Left renal pelvis (tissue), 4 donors: Measurements from ENCODE around the gene CLHC1. TPM values are rescaled to one million over a fixed set of nuclear protein-coding genes. Genes with fewer than 3 reads are reported as not detected.
"Not testable (repeated sequence)": the region's sequence is repeated elsewhere in the genome, so short reads cannot be mapped to it uniquely, and the experiment has no call there.

ENCODE experiments used
- DNase-seq, 4 donors: peaks; one replicate each; pipeline ENCODE4 v3.0.0-alpha.2; 2013; ENCODE audit warnings: low read depth in 4 of 4, low spot score in 3 of 4
- polyA plus RNA-seq, 4 donors: library from polyadenylated mRNA; unstranded; fragments of 120-200 nt; gene quantifications; one replicate each; pipeline ENCODE4 v1.2.1, GENCODE V29; 2013; ENCODE audit not compliant: insufficient read length in 4 of 4

The CLHC1 gene
- polyA plus RNA-seq, 4 donors: 20.7 to 31.9 (median 25.0) TPM

GRCh38 chr2:55154525-55155030 is 77.5 kb downstream of the CLHC1 start:
- DNase-seq: no peak

DNA sequence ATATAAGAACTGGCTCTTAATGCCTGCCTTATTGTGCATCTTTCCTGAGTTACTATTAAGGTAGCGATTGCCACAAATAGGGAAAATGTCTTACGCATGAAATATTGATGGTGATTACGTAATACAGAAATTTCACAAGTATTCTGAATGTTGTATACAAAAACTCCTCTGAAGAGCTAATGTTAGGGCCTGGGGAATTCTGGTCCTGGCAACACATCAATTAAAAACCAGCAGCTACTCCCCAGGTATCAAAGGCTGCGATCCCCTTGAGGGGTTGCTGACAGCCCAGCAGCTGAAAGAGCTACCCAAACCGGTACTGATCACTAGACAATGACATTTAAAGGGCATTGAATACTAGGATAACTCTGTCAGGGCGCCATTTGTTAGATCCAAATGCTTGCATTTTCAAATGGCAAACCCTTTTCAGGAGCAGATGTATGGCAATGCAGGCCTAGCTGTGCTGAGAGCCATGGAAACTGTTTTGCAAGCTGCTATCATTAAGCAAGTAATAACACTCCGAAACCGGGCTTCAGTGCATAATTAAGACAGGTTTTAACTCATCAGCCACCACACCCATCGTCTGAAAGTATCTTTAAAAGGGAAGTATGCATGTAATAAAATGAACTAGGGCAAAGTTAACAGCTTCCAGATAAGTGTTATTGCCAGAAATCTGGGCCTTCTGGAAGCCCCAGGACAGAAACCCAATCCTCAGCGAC is 78.4 kb downstream of the CLHC1 start:
- DNase-seq: no peak

GRCh38 chr2:55152475-55153412 is 79.3 kb downstream of the CLHC1 start:
- DNase-seq: no peak

- no peak for DNase-seq
These were observed 80.2 kb downstream of the CLHC1 start for GRCh38 chr2:55151733-55152433.

- no peak for DNase-seq
These were observed 81.3 kb downstream of the CLHC1 start for GRCh38 chr2:55150834-55151233.

DNA sequence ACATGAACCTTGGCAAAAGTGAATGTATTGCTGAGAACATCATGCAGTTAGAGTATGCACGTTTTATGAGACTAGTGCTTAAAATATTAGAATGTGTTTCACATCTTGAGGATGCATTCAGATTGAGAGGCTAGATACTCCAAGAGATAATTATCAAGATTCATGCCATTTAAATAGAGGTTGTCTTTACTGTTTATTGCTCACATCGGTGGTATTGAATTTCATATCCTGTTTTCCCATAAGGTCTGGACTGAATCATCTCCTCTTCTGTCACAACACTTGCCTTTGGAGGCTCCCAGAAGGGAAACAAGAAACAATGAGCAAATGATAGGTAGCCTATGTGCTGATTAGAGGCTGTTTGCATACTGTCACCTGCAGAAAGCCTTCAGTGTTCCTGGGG is 83.8 kb downstream of the CLHC1 start:
- no peak for DNase-seq

DNA sequence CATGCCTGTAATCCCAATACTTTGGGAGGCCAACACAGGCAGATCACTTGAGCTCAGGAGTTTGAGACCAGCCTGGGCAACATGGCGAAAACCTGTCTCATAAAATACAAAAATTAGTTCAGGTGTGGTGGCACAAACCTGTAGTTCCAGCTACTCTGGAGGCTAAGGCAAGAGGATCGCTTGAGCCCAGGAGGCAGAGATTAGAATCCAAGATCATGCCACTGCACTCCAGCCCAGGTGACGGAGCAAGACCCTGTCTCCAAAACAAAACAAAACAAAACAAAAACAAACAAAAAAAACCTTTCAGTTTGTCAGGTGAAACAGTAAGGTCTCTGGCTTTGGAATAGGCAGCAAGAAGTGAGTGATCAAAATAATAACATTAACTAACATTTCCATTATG is 84.6 kb downstream of the CLHC1 start:
- DNase-seq: no peak

DNA sequence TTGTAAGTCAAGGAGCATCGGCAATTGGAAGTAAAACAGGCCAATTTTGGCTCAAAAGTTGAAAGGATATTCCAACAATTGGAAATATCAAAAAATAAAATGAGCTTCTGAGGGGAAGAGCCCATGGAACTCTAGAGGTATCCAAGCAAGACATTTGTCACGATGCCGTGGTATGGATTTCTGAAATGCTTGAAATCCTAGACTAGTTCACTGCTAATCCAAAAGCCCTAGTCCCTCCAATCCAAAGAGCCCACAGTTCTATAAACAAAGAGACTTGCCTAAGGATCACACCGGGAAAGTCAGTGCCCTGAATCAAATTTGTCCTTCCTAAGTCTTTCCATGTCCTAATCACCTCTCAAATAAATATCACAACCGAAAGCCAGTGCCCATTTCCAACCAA is 85.1 kb downstream of the CLHC1 start:
- DNase-seq: no peak

GRCh38 chr2:55146263-55146662 is 85.8 kb downstream of the CLHC1 start:
- DNase-seq: no peak

DNA sequence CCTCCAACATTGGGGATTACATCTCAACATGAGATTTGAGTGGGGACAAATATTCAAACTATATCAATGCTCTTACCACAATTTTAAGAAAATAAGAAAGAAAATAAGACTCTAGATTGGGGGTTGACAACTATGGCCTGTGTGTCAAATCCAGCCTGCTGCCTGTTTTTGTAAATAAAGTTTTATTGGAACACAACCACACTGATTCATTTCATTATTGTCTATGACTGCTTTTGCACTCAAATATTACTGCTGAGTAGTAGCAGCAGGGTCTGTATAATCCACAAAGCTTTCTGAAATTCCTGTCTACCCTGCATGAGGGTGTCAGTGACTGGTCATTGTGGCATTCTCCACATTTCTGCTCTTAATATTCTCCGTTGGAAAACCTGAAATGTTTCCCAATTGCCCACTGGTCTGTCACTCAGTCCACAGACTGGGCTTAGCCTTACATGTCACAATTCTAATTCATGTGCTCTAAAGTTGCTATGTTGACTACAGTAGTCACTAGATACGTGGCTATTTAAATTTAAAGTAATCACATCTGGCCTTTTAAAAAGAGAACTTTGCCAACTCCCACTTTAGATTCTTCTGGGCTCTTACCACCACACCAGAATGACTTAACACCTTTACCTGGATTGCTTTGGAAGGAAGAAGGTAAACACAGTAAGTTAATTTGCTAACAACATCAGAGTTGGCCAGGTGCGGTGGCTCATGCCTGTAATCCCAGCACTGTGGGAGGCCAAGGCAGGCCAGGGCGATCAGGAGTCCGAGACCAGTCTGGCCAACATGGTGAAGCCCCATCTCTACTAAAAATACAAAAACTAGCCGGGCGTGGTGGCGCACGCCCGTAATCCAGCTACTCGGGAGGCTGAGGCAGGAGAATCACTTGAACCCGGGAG is 86.9 kb downstream of the CLHC1 start:
- no peak for DNase-seq

DNA sequence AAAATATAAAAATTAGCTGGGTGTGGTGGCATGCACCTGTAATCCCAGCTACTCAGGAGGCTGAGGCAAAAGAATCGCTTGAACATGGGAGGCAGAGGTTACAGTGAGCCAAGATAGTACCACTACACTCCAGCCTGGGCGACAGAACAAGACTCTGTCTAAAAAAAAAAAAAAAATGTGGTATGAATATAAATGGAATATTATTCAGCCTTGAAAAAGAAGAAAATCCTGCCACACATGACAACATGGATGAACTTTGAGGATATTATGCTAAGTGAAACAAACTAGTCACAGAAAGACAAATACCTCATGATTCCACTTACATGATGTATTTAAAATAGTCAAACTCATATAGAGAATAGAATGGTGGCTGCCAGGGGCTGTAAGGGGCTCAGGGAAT is 88.4 kb downstream of the CLHC1 start:
- not testable (repeated sequence) for DNase-seq

DNA sequence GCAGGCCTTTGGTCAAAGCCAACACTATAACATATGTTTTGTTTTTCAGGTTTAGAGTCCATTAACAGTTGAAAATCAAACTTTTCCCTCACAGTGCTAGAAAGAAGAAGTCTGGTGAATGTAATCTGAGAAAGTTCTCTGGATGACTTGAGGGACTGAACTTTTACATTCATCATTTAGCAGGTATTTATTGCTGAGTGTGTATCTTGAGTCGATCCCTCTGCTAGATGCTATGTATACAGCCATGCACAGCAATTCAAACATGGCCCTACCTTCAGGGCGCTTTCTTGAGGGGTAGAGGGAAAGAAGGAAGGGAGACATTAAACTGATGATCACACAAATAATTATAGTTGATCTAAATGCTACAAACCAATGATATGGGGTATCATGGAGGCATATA is 89.6 kb downstream of the CLHC1 start:
- DNase-seq: no peak

- DNase-seq: no peak
These were observed 90.3 kb downstream of the CLHC1 start for GRCh38 chr2:55141572-55142413.

DNA sequence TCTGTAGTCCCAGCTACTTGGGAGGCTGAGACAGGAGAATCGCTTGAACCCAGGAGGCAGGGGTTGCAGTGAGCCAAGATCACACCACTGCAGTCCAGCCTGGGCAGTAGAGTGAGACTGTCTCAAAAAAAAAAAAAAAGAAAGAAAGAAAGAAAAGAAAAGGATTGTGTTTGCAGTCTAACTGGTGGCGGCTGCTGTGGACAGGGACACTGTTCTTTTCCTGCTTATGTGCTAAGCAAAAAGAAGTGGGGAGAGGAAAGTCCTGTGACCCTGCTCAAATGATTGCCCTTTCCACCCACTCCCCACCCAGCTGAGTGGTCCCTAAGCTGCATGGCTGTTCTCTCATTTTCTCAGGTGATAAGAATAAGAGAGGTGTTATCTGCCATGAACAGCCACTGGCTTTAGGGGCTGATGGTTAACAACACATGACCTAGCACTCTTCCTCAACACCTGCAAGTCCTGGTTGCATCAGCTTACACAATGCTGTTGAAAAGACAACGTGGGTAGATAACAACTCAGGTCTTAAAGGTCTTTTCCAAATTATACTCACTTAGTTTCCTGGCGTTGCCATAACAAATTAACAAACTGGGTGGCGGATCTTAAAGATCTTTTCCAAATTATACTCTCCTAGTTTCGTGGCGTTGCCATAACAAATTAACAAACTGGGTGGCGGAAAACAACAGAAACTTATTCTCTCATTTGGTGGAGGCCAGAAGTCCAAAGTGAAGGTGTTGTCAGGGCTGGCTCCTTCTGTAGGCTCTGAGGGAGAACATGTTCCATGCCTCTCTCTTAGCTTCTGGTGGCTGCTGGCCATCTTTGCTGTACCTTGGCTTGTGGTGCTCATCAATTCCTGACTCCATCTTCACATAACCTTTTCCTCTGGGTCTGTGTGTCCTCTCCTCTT is 91.5 kb downstream of the CLHC1 start:
- no peak for DNase-seq

GRCh38 chr2:55139305-55139704 is 92.8 kb downstream of the CLHC1 start:
- DNase-seq: no peak

GRCh38 chr2:55138882-55139229 is 93.2 kb downstream of the CLHC1 start:
- DNase-seq: no peak

DNA sequence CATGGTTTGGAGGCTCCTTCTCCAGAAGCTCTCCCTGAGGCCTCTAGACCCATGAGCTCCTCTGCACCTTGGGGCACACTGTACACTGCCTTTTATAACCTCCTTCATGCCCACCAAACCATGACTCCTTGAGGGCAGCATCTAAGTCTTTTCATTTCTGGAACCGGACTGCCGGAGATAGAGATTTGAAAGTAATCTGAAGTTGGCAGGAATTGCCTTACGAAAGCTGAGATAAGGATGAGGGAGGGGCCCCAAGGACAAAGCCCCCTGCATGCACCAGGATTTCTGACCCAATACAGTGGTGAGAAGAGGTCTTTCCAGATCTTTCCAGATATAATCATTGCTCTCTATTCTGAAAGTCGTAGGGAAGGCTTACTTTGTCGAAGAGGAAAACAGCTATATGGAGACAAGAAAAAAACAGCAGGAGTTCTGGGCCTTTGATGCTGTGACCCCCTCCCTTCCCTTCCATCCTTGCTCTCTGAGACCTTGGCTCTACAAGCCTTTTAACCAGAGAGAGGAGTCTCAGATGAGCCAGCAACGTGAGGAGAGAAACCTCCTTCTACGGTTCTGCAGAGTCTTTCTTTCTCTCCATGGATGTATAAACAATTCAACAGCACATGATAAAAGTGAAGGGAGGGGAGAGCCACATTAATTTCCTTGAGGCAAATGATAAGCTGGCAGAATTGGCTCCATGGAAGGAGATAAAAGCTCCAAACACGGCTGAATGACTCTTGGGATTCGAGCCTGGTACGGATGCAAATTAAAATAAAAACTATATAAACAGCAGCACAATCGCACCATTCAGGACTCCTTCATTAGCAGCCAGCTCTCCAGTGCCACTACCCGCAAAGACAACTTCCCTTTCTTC is 93.8 kb downstream of the CLHC1 start:
- DNase-seq: no peak
